HL-60 (cell line): ENCODE measurements around the gene MAJIN.

Source experiments
- CTCF ChIP-seq: IDR thresholded peaks from one replicate; pipeline ENCODE4 v1.5.1; 2011; ENCODE audit warnings: low read length, control low read depth, inconsistent platforms; ENCODE audit not compliant: insufficient read depth
- POLR2AphosphoS5 ChIP-seq: IDR thresholded peaks from 2 replicates; pipeline ENCODE4 v1.6.1; 2012; ENCODE audit warnings: low read depth
- SPI1 ChIP-seq: IDR thresholded peaks from 2 replicates; pipeline ENCODE4 v1.6.1; 2012; ENCODE audit warnings: low read depth, mild to moderate bottlenecking, borderline replicate concordance

GRCh38 chr11:64893194-64894069, 78.5 kb downstream of the MAJIN start:
- no peak for TF ChIP-seq SPI1
- no peak for TF ChIP-seq CTCF
- TF ChIP-seq POLR2AphosphoS5, result peak; percentile 33; the same call in 1 of the 2 replicates
